Tibial nerve (tissue), 4 donors: Measurements from ENCODE around the gene TNFAIP2. TPM values are rescaled to one million over a fixed set of nuclear protein-coding genes. Genes with fewer than 3 reads are reported as not detected.

ENCODE experiments used
- DNase-seq, 2 donors: peaks; one replicate each; pipeline ENCODE4 v3.0.0-alpha.2; 2019; ENCODE audit warnings: low spot score in 2 of 2
- H3K27ac ChIP-seq, 4 donors: fragments of 200-600 bp; sonication (generic) in 3 of 4; one replicate each; pipeline ENCODE4 v1.5.1; 2017 to 2019; ENCODE audit warnings: mild to moderate bottlenecking in 1 of 4
- H3K27me3 ChIP-seq, 2 donors: fragments of 200-600 bp; sonication (generic) in 1 of 2; one replicate each; pipeline versions ENCODE4 v1.5.1 to v1.6.0; 2017 to 2019
- H3K36me3 ChIP-seq, 3 donors: fragments of 200-600 bp; sonication (generic); one replicate each; pipeline ENCODE4 v1.5.1; 2018 to 2019
- H3K4me1 ChIP-seq, 4 donors: fragments of 200-600 bp; sonication (generic) in 3 of 4; one replicate each; pipeline ENCODE4 v1.5.1; 2017 to 2019
- H3K4me3 ChIP-seq, 4 donors: fragments of 200-600 bp; sonication (generic) in 3 of 4; one replicate each; pipeline ENCODE4 v1.5.1; 2017 to 2019; ENCODE audit warnings: mild to moderate bottlenecking in 1 of 4, moderate library complexity in 1 of 4
- H3K9me3 ChIP-seq, 4 donors: fragments of 200-600 bp; sonication (generic) in 3 of 4; one replicate each; pipeline ENCODE4 v1.5.1; 2017 to 2019
- CTCF ChIP-seq, 5 experiments: fragments of 200-600 bp in 3 of 5; fragments of 450-650 bp in 2 of 5; sonication (generic) in 3 of 5; IDR thresholded peaks; one replicate each; pipeline ENCODE4 v1.5.1; 2016 to 2019; ENCODE audit warnings: antibody characterized with exemption in 5 of 5, mild to moderate bottlenecking in 3 of 5, moderate library complexity in 2 of 5
- EP300 ChIP-seq, 2 donors: sonication (generic); formaldehyde crosslinking; IDR thresholded peaks; one replicate each; pipeline ENCODE4 v1.6.1; 2017; ENCODE audit warnings: antibody characterized with exemption in 2 of 2, mild to moderate bottlenecking in 1 of 2
- POLR2A ChIP-seq, 2 donors: fragments of 450-650 bp; IDR thresholded peaks; one replicate each; pipeline ENCODE4 v1.6.1; 2017; ENCODE audit warnings: antibody characterized with exemption in 2 of 2, mild to moderate bottlenecking in 2 of 2, moderate library complexity in 2 of 2
- WGBS, 2 donors: methylation state at CpG; one replicate each; pipeline ENCODE4 v1.1.5; 2018; 5-methylcytosine and 5-hydroxymethylcytosine counted together
- total RNA-seq, 4 donors: library from RNA; depleted of rRNA; stranded (reverse); fragments of >200 nt; gene quantifications; one replicate each; pipeline ENCODE4 v1.1.0, GENCODE V29; 2016

Gene TNFAIP2
- total RNA-seq, 4 donors from 2014 or later = 42.9 to 49.4 (median 47.8) TPM

- no peaks in the 10 kb centered on the region for H3K36me3 ChIP-seq
- H3K27ac ChIP-seq = no peak overlapping the region
- H3K27me3 ChIP-seq = peaks cover 0 to 28% of the 10 kb centered on the region in 2 donors
- peaks cover 0 to 3% (median 0%) of the 10 kb centered on the region in 4 donors for H3K9me3 ChIP-seq
- H3K4me1 ChIP-seq = peaks cover 0 to 42% (median 14%) of the 10 kb centered on the region in 4 donors
- TF ChIP-seq EP300 (IDR thresholded peaks at IDR 0.05) (no peak), POLR2A (IDR thresholded peaks at IDR 0.05) (no peak), CTCF (IDR thresholded peaks at IDR 0.05) (no peak)
- no peak overlapping the region for H3K4me3 ChIP-seq
- DNase-seq = no peak
- WGBS, 2 donors = 72 to 75% methylated on average over 27 to 31 of the region's 31 CpGs
Observed at GRCh38 chr14:103097994-103098957, 25.0 kb upstream of the TNFAIP2 start.

GRCh38 chr14:103099081-103099732 lies 24.1 kb upstream of the TNFAIP2 start:
- Histone ChIP-seq H3K27me3 (peaks cover 2 to 37% of the 10 kb centered on the region in 2 donors), H3K9me3 (peaks cover 0 to 3% (median 0%) of the 10 kb centered on the region in 4 donors), H3K4me1 (peaks cover 0 to 45% (median 22%) of the 10 kb centered on the region in 4 donors), H3K36me3 (no peaks in the 10 kb centered on the region), H3K27ac (no peak overlapping the region), H3K4me3 (no peak overlapping the region)
- DNase-seq = no peak
- TF ChIP-seq POLR2A (IDR thresholded peaks at IDR 0.05) (no peak), CTCF (IDR thresholded peaks at IDR 0.05) (no peak), EP300 (IDR thresholded peaks at IDR 0.05) (no peak)
- WGBS, 2 donors = 42 to 55% methylated on average over 7 to 9 of the region's 12 CpGs

- no peak for DNase-seq
- H3K9me3 ChIP-seq = peaks cover 0 to 3% (median 0%) of the 10 kb centered on the region in 4 donors
- peaks cover 2 to 43% of the 10 kb centered on the region in 2 donors for H3K27me3 ChIP-seq
- no peaks in the 10 kb centered on the region for H3K36me3 ChIP-seq
- peaks cover 0 to 45% (median 22%) of the 10 kb centered on the region in 4 donors for H3K4me1 ChIP-seq
- WGBS, 2 donors = 78 to 84% methylated on average over 6 to 8 of the region's 8 CpGs
- TF ChIP-seq EP300 (IDR thresholded peaks at IDR 0.05) (no peak), POLR2A (IDR thresholded peaks at IDR 0.05) (no peak), CTCF (IDR thresholded peaks at IDR 0.05) (no peak)
- H3K27ac ChIP-seq = no peak overlapping the region
- H3K4me3 ChIP-seq = no peak overlapping the region
Observed at GRCh38 chr14:103099733-103100280, 23.5 kb upstream of the TNFAIP2 start.

GRCh38 chr14:103100281-103101121 lies 22.8 kb upstream of the TNFAIP2 start:
- peaks cover 0 to 48% (median 25%) of the 10 kb centered on the region in 4 donors for H3K4me1 ChIP-seq
- H3K4me3 ChIP-seq = no peak overlapping the region
- DNase-seq = no peak
- no peak overlapping the region for H3K27ac ChIP-seq
- 85 to 89% methylated on average over 19 to 20 of the region's 25 CpGs for WGBS, 2 donors
- H3K36me3 ChIP-seq = no peaks in the 10 kb centered on the region
- H3K27me3 ChIP-seq = peaks cover 2 to 44% of the 10 kb centered on the region in 2 donors
- TF ChIP-seq EP300 (IDR thresholded peaks at IDR 0.05) (no peak), CTCF (IDR thresholded peaks at IDR 0.05) (no peak), POLR2A (IDR thresholded peaks at IDR 0.05) (no peak)
- H3K9me3 ChIP-seq = peaks cover 0 to 3% (median 0%) of the 10 kb centered on the region in 4 donors
